ENCODE measurements around the gene TAAR1. TPM values are rescaled to one million over a fixed set of nuclear protein-coding genes. Genes with fewer than 3 reads are reported as not detected.

Gene TAAR1
- total RNA-seq, 4 donors from 2014 or later = not detected

- no peaks in the 10 kb centered on the region for H3K9me3 ChIP-seq
- no peaks in the 10 kb centered on the region for H3K27me3 ChIP-seq
- TF ChIP-seq POLR2A (IDR thresholded peaks at IDR 0.05) (no peak), CTCF (IDR thresholded peaks at IDR 0.05) (no peak)
- no peak for DNase-seq
- no peak overlapping the region for H3K4me3 ChIP-seq
- H3K36me3 ChIP-seq = no peaks in the 10 kb centered on the region
- H3K4me1 ChIP-seq = no peaks in the 10 kb centered on the region
- no peak overlapping the region for H3K27ac ChIP-seq
These were observed 24.2 kb downstream of the TAAR1 start for GRCh38 chr6:132634796-132635195.

- no peak for TF ChIP-seq CTCF (IDR thresholded peaks at IDR 0.05)
- no peaks in the 10 kb centered on the region for H3K9me3 ChIP-seq
- H3K27ac ChIP-seq = no peak overlapping the region
These were observed 25.6 kb downstream of the TAAR1 start for GRCh38 chr6:132633362-132633761.

GRCh38 chr6:132624175-132624574, 34.8 kb downstream of the TAAR1 start, which contains the start of gene TAAR2:
TSS of gene TAAR2 (minus strand) at chr6:132624275. CDS start at chr6:132624275, 0 bp downstream.
- no peaks in the 10 kb centered on the region for H3K27me3 ChIP-seq
- no peak for DNase-seq
- TF ChIP-seq CTCF (IDR thresholded peaks at IDR 0.05) (no peak), POLR2A (IDR thresholded peaks at IDR 0.05) (no peak)
- no peaks in the 10 kb centered on the region for H3K4me1 ChIP-seq
- H3K27ac ChIP-seq = no peak within 1 kb of the TSS
- H3K36me3 ChIP-seq = no peaks in the 10 kb centered on the region
- H3K4me3 ChIP-seq = no peak within 1 kb of the TSS
- H3K9me3 ChIP-seq = no peaks in the 10 kb centered on the region

More at GRCh38 chr6:132633362-132633761, 25.6 kb downstream of the TAAR1 start:
- Histone ChIP-seq H3K4me1 (no peaks in the 10 kb centered on the region), H3K36me3 (no peaks in the 10 kb centered on the region), H3K4me3 (no peak overlapping the region), H3K27me3 (no peaks in the 10 kb centered on the region)
- no peak for DNase-seq

GRCh38 chr6:132623106-132623845, 35.7 kb downstream of the TAAR1 start:
- no peaks in the 10 kb centered on the region for H3K27me3 ChIP-seq
- no peak for DNase-seq
- no peak overlapping the region for H3K4me3 ChIP-seq
- no peak overlapping the region for H3K27ac ChIP-seq
- no peaks in the 10 kb centered on the region for H3K9me3 ChIP-seq
- H3K36me3 ChIP-seq = no peaks in the 10 kb centered on the region
- no peaks in the 10 kb centered on the region for H3K4me1 ChIP-seq
- TF ChIP-seq CTCF (IDR thresholded peaks at IDR 0.05) = no peak
- no peak for TF ChIP-seq POLR2A (IDR thresholded peaks at IDR 0.05)

- no peaks in the 10 kb centered on the region for H3K36me3 ChIP-seq
- no peak overlapping the region for H3K4me3 ChIP-seq
- H3K9me3 ChIP-seq = no peaks in the 10 kb centered on the region
- H3K27ac ChIP-seq = no peak overlapping the region
- no peaks in the 10 kb centered on the region for H3K4me1 ChIP-seq
- TF ChIP-seq POLR2A (IDR thresholded peaks at IDR 0.05) (no peak), CTCF (IDR thresholded peaks at IDR 0.05) (no peak)
- no peaks in the 10 kb centered on the region for H3K27me3 ChIP-seq
- DNase-seq = no peak
These were observed 42.3 kb downstream of the TAAR1 start for GRCh38 chr6:132616677-132617076.

Measured in Peyer's patch (tissue), 4 donors.